Spinal cord (tissue), 10 donors: ENCODE results near the gene AOAH. TPM values are rescaled to one million over a fixed set of nuclear protein-coding genes. Genes with fewer than 3 reads are reported as not detected.

Experiments used
- DNase-seq, 6 donors: peaks; one replicate each; pipeline versions ENCODE4 v3.0.0 to v3.0.0-alpha.2; 2013 to 2015; ENCODE audit warnings: low spot score in 6 of 6, low read depth in 4 of 6
- H3K27ac ChIP-seq: one replicate; pipeline ENCODE4 v1.5.1; 2013; ENCODE audit warnings: low read depth, low read length, control low read depth
- H3K27me3 ChIP-seq: one replicate; pipeline ENCODE4 v1.6.1; 2013; ENCODE audit warnings: low read length; ENCODE audit not compliant: control insufficient read depth, insufficient read depth
- H3K36me3 ChIP-seq: one replicate; pipeline ENCODE4 v1.6.1; 2013; ENCODE audit warnings: low read length; ENCODE audit not compliant: control insufficient read depth, insufficient read depth
- H3K4me1 ChIP-seq: one replicate; pipeline ENCODE4 v1.6.1; 2013; ENCODE audit warnings: low read length; ENCODE audit not compliant: control insufficient read depth, insufficient read depth
- H3K4me3 ChIP-seq: one replicate; pipeline ENCODE4 v1.5.1; 2013; ENCODE audit warnings: low read depth, low read length, control low read depth
- H3K9me3 ChIP-seq: one replicate; pipeline ENCODE4 v1.6.1; 2013; ENCODE audit warnings: low read length; ENCODE audit not compliant: control insufficient read depth, insufficient read depth
- WGBS: methylation state at CpG from one replicate; pipeline ENCODE4 v1.1.5; 2013; ENCODE audit warnings: missing lambda C conversion rate; ENCODE audit not compliant: insufficient coverage; 5-methylcytosine and 5-hydroxymethylcytosine counted together
- polyA plus RNA-seq, 2 donors: library from polyadenylated mRNA; unstranded; fragments of 120-200 nt; gene quantifications; one replicate each; pipeline ENCODE4 v1.2.1, GENCODE V29; 2013; ENCODE audit not compliant: insufficient read length in 2 of 2
- total RNA-seq, 2 donors: library from RNA; depleted of rRNA in 1 of 2; stranded (reverse); fragments of 120-200 nt in 1 of 2; fragments of >200 nt in 1 of 2; gene quantifications; one replicate each; pipeline versions ENCODE4 v1.2.3 to v1.2.4, GENCODE V29; 2013 to 2014
- donor health status: healthy.

Gene AOAH
- total and polyA plus RNA-seq, 4 donors = 4.2 to 8.1 (median 5.3) TPM

DNA sequence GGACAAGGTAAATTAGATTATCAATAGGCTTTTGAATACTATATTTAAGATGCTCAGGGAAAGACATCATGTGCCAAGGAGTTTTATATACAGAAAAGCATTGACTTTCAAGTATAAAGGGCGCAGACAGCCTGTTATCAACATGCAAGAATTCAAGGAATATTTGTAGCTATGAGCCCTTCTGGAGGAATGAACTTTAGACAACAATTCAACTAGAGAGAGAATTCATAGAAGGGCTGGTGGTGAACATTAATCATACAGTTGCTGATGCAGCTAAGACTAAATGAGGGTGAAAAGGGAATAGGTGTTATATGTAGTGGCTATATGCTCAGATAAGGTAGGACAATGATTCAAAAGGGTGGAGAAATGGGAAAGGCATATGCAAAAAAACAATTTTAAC, 41.2 kb downstream of the AOAH start:
- no CpG with 5 or more reads among the region's 1 CpG for WGBS

DNA sequence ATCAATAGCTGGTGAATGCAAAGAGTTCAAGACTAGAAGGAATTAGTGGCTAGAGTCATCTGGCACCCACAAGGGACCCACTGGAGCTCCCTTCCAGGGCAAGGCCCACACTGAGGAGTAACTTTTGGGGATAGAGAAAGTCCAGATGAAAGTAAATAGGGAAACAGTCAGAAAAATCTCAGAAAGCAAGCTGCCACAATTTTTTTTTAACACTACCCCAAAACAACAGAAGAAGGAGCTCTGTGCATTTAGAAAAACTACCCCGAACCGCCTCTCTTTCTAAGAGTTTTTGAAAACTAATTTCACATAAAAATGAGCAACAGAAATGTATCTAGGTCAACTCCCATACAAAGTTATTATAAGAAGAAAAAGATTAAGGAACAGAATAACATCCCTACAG, 42.2 kb downstream of the AOAH start:
- H3K4me3 ChIP-seq = no peak overlapping the region
- H3K27me3 ChIP-seq = no peaks in the 10 kb centered on the region
- no CpG with 5 or more reads among the region's 2 CpGs for WGBS
- no peaks in the 10 kb centered on the region for H3K9me3 ChIP-seq
- no peak overlapping the region for H3K27ac ChIP-seq
- DNase-seq = no peak
- no peaks in the 10 kb centered on the region for H3K4me1 ChIP-seq
- H3K36me3 ChIP-seq = no peaks in the 10 kb centered on the region

More for the DNA sequence above, 41.2 kb downstream of the AOAH start:
- no peak overlapping the region for H3K27ac ChIP-seq
- H3K4me1 ChIP-seq = no peaks in the 10 kb centered on the region
- no peaks in the 10 kb centered on the region for H3K9me3 ChIP-seq
- no peak overlapping the region for H3K4me3 ChIP-seq
- H3K27me3 ChIP-seq = no peaks in the 10 kb centered on the region
- H3K36me3 ChIP-seq = no peaks in the 10 kb centered on the region
- DNase-seq = peak in 1 of 6 donors; percentile 3

DNA sequence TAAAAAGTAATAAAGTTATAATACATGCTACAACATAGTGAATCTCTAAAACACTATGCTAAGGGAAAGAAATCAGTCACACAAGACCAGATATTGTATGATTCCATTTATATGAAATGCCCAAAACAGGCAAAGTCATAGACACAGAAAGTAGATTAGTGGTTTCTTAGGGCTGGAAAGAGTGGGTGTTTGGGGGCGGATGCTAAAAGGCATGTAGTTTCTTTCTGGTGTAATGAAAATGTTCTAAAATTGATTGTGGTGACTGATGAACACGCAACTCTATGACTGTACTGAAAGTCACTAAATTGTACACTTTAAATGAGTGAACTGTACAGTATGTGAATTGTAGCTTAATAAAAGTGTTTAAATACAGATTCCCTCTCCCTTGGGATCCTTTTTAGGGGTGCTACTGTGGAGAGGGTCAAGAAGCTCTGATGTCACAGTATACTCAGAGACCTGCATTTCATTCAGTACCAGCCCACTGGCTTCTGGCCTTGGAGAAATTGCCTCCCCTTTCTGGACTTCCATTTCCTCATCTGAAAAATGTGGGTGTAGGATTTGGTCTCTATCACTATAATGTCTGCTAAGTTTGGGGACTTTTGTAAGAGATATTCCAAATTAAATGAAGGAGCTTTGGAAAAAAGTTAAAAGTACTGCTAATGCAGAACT, 46.4 kb downstream of the AOAH start:
- Histone ChIP-seq H3K9me3 (no peaks in the 10 kb centered on the region), H3K27ac (no peak overlapping the region), H3K27me3 (no peaks in the 10 kb centered on the region)

DNA sequence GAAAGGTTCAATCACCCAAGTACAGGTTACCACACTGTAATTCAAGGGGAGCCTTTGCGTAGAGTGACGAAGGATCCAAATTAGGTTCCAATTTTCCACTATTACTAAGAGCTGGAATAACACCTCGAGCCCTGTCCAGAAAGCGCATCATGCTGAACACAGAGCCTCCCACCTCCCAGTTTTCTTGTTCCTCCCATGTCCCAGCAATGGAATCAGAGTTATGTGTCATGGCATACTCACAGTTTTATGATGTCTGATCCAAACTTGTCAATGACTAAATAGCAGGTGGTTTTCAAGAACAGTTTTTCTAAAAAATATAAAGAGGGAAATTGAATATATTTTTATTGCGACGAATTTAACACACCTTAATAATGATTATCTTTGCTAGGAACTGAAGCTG, 50.6 kb downstream of the AOAH start:
- H3K27ac ChIP-seq = no peak overlapping the region
- H3K4me1 ChIP-seq = no peaks in the 10 kb centered on the region
- no peak for DNase-seq
- no peaks in the 10 kb centered on the region for H3K36me3 ChIP-seq
- no peaks in the 10 kb centered on the region for H3K9me3 ChIP-seq
- whole genome bisulfite sequencing = 93% methylated on average over 3 of the region's 6 CpGs
- H3K4me3 ChIP-seq = no peak overlapping the region
- no peaks in the 10 kb centered on the region for H3K27me3 ChIP-seq

More for the DNA sequence above, 46.4 kb downstream of the AOAH start:
- no peaks in the 10 kb centered on the region for H3K36me3 ChIP-seq
- WGBS = 100% methylated on average over 1 of the region's 2 CpGs
- H3K4me3 ChIP-seq = no peak overlapping the region
- DNase-seq = no peak
- no peaks in the 10 kb centered on the region for H3K4me1 ChIP-seq

DNA sequence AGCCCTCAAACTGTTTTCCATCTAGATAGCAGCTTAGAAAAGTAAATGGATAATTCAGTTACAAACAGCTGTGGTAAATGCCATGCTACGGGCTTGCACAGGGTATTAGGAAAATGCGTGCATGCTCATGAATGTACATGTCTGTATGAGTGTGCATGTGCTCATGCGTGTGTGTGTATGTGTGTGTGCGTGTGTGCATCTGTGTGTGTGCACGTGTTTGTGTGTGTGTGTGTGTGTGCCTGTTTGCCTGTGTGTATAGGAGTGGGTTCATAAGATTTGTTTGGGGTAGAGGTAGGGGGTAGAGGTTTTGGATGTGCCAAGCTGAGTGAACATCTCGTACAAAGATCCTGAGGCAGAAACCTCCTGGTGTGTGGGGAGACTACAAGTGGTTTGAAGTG, 52.9 kb downstream of the AOAH start:
- Histone ChIP-seq H3K4me1 (no peaks in the 10 kb centered on the region), H3K27ac (no peak overlapping the region), H3K36me3 (no peaks in the 10 kb centered on the region), H3K4me3 (no peak overlapping the region), H3K9me3 (no peaks in the 10 kb centered on the region), H3K27me3 (no peaks in the 10 kb centered on the region)
- 90% methylated on average over 6 of the region's 6 CpGs for WGBS
- DNase-seq = no peak

DNA sequence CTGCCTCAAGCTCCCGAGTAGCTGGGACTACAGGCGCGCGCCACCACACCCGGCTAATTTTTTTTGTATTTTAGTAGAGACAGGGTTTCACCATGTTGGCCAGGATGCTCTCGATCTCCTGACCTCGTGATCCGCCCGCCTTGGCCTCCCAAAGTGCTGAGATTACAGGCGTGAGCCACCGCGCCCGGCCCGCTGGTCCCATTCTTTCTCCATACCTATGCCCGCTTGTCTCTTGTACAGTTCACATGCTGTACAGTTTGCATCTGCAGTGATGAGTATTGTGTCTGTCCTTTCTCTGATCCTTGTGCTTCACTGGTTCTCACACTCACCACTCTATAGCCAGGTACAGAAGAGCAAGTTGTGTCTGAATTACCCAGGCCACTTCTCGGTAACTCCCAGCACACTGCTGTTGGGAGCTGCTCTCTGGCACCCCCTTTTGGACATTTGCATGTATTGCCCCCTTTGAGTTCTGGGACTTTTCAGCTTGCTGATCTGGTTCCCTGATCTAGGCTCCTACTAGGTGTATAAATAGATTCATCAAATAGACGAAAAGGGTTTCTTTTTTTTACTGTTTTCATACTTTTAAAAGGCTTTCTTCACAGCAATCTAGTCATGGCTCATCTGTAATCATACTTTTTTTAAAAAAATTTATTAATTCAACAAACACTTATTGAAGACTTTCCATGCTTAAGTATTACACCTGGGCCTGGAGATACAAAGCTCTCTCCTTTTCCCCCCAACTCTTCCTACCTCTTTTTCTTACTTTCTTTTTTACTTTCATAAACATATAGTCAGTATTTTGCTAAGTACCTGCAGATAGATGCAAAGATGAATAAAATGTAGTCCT, 53.5 kb downstream of the AOAH start:
- 91% methylated on average over 16 of the region's 17 CpGs for WGBS
- no peaks in the 10 kb centered on the region for H3K36me3 ChIP-seq
- peak in 3 of 6 donors; percentile 24 to 66 (median 49) for DNase-seq

DNA sequence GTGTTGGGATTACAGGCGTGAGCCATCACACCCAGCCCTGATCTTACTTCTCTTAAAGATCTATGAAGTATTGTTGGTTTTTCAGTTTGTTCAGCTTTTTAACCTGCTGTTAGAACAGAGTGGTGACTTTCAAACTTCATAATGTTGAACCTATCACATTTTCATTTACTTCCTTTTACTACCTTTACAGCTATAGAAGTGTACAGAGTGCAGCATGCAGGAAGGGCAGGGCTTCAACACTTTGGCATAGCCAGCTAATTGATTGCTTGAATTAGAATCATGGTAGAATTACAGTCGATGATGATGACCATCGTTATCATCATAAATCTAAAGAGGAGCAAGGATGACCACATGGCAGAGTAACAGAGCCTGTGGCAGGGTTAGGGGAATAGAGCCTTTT, 55.5 kb downstream of the AOAH start:
- WGBS = no CpG with 5 or more reads among the region's 3 CpGs
- Histone ChIP-seq H3K9me3 (no peaks in the 10 kb centered on the region), H3K27me3 (no peaks in the 10 kb centered on the region)

More for the DNA sequence above, 53.5 kb downstream of the AOAH start:
- Histone ChIP-seq H3K27me3 (no peaks in the 10 kb centered on the region), H3K4me3 (no peak overlapping the region), H3K9me3 (no peaks in the 10 kb centered on the region), H3K27ac (no peak overlapping the region), H3K4me1 (no peaks in the 10 kb centered on the region)

DNA sequence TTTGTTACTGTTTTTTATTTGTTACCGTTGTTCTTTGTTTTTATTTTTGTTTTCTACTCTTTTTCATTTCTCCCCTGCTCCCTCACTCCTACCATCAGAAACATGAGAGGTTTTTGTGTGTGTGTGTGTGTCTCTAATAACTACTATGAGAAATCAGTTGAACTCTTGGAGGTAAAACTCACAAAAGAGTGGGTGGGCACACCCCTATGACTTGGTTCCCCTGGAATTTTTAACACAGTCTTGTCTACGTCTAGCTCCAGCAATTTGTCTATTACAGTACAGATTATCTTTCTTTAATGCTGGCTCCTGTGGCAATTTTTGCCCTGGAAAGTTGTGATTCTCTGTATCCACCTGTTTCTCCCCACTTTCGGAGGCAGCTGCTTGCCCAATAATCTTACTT, 56.2 kb downstream of the AOAH start:
- H3K4me1 ChIP-seq = no peaks in the 10 kb centered on the region
- H3K27me3 ChIP-seq = no peaks in the 10 kb centered on the region
- no peaks in the 10 kb centered on the region for H3K9me3 ChIP-seq
- no peak overlapping the region for H3K27ac ChIP-seq
- 100% methylated on average over 1 of the region's 3 CpGs for WGBS
- no peaks in the 10 kb centered on the region for H3K36me3 ChIP-seq
- DNase-seq = no peak
- H3K4me3 ChIP-seq = no peak overlapping the region

More for the DNA sequence above, 55.5 kb downstream of the AOAH start:
- H3K36me3 ChIP-seq = no peaks in the 10 kb centered on the region
- no peak for DNase-seq
- no peak overlapping the region for H3K4me3 ChIP-seq
- no peak overlapping the region for H3K27ac ChIP-seq
- no peaks in the 10 kb centered on the region for H3K4me1 ChIP-seq

DNA sequence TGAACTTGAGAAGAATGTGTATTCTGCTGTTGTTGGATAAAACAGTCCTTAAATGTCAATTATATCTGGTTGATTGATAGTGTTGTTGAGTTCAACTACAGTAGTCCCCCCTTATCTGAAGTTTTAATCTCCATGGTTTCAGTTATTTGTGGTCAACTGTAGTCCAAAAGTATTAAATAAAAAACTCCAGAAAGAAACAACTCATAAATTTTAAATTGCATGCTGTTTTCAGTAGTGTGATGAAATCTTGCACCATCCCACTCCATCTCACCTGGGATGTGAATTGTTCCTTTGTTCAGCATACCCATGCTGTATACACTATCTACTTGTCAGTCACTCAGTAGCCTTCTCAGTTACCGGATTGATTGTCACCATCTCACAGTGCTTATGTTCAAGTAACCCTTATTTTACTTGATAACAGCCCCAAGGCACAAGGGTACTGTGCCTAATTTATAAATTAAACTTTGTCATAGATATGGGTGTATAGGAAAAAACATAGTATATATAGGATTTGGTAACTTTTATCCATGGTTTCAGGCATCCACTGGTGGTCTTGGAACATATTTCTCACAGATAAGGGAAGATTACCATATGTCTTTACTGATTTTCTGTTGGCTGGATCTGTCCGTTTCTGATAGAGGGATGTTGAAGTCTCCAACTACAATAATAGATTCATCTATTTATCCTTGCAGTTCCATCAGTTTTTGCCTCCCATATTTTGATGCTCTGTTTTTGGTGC, 57.1 kb downstream of the AOAH start:
- Histone ChIP-seq H3K4me1 (no peaks in the 10 kb centered on the region), H3K27me3 (no peaks in the 10 kb centered on the region), H3K27ac (no peak overlapping the region), H3K9me3 (no peaks in the 10 kb centered on the region), H3K4me3 (no peak overlapping the region), H3K36me3 (no peaks in the 10 kb centered on the region)
- WGBS = no CpG with 5 or more reads among the region's 2 CpGs
- no peak for DNase-seq
